ENCODE measurements around the gene MRTFA.
A peak's percentile ranks its signal among the peaks of the same experiment; 100 is the strongest.

The MRTFA gene

GRCh38 chr22:40642316-40642715 is 5.8 kb upstream of the MRTFA start:
- TF ChIP-seq CTCF (conservative IDR thresholded peaks at IDR 0.05) = no peak
- H3K27ac ChIP-seq = no peak overlapping the region

- TF ChIP-seq CTCF (conservative IDR thresholded peaks at IDR 0.05) = no peak
- no peak overlapping the region for H3K27ac ChIP-seq
Observed at GRCh38 chr22:40641269-40641668, 4.8 kb upstream of the MRTFA start.

- no peak overlapping the region for H3K27ac ChIP-seq
- TF ChIP-seq CTCF (conservative IDR thresholded peaks at IDR 0.05) = no peak
Observed at GRCh38 chr22:40638261-40638660, 1.7 kb upstream of the MRTFA start.

GRCh38 chr22:40637183-40638150 is 948 bp upstream of the MRTFA start:
- H3K27ac ChIP-seq = peak overlapping the region; percentile 80
- TF ChIP-seq CTCF (conservative IDR thresholded peaks at IDR 0.05) = no peak

- no peak for TF ChIP-seq CTCF (conservative IDR thresholded peaks at IDR 0.05)
- peak overlapping the region; percentile 80 for H3K27ac ChIP-seq
Observed at GRCh38 chr22:40635940-40636379, 559 bp downstream of the MRTFA start.

- peak overlapping the region; percentile 80 for H3K27ac ChIP-seq
- TF ChIP-seq CTCF (conservative IDR thresholded peaks at IDR 0.05) = no peak
Observed at GRCh38 chr22:40635043-40635939, 1.2 kb downstream of the MRTFA start.

All from VCaP (cell line).